ENCODE results near the gene HTRA1. TPM values are rescaled to one million over a fixed set of nuclear protein-coding genes. Genes with fewer than 3 reads are reported as not detected.

HTRA1 gene
- total RNA-seq, 1 experiment from 2014 or later, result 0.70 TPM

DNA sequence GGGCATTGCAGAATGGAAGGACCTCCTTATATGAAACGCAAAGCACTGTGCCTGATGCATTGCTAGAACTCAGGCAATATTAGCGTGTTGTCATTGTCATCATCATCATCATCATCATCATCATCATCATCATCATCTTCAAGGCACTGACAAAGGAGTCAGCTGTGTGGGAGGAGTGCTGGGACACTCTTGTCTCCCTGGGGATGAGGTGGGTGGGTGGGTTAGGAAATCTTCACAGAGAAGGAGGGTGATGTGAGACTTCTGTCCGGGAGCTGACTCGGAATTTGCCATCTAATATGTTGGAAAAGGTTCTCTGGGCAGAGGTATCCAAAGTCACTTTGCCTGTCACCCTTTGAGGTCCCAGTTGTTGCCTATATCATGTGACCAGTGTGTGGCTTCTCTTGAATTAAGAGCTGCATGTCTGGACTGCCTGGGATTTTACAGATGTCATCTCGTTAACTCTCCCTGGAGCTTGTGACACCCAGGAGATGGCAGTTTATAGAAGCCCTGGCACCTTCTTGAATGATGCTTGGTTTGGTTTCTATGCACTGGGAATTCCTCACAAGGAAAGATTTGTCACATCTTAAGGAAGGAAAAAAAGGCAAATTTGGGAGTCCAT is 7.1 kb downstream of the HTRA1 start:
- intact Hi-C loops (cut with micrococcal nuclease; ENCODE audit: unreplicated experiment), result loop anchor here (10.0 kb wide), 1 partner anchor 96 kb away; the partner anchor contains the start of gene DMBT1
- Mint-ChIP-seq H3K9me3 (ENCODE audit: unreplicated experiment) (no peaks in the 10 kb centered on the region), H3K4me3 (ENCODE audit: unreplicated experiment) (no peak overlapping the region), H3K27me3 (ENCODE audit: insufficient read depth, unreplicated experiment) (peaks cover 34% of the 10 kb centered on the region), H3K4me1 (ENCODE audit: low read depth, unreplicated experiment) (no peaks in the 10 kb centered on the region), H3K36me3 (ENCODE audit: insufficient read depth, unreplicated experiment) (no peaks in the 10 kb centered on the region), H3K27ac (ENCODE audit: unreplicated experiment) (no peak overlapping the region)
- no peak for DNase-seq
- POLR2A ChIA-PET, result no interaction called here
- H3K9me3 ChIP-seq, result no peaks in the 10 kb centered on the region
- H3K4me1 ChIP-seq, result no peaks in the 10 kb centered on the region
- H3K4me3 ChIP-seq (ENCODE audit: low read depth, low read length), result no peak overlapping the region
- TF ChIP-seq, protein P1, sequence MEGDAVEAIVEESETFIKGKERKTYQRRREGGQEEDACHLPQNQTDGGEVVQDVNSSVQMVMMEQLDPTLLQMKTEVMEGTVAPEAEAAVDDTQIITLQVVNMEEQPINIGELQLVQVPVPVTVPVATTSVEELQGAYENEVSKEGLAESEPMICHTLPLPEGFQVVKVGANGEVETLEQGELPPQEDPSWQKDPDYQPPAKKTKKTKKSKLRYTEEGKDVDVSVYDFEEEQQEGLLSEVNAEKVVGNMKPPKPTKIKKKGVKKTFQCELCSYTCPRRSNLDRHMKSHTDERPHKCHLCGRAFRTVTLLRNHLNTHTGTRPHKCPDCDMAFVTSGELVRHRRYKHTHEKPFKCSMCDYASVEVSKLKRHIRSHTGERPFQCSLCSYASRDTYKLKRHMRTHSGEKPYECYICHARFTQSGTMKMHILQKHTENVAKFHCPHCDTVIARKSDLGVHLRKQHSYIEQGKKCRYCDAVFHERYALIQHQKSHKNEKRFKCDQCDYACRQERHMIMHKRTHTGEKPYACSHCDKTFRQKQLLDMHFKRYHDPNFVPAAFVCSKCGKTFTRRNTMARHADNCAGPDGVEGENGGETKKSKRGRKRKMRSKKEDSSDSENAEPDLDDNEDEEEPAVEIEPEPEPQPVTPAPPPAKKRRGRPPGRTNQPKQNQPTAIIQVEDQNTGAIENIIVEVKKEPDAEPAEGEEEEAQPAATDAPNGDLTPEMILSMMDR (IDR thresholded peaks at IDR 0.05; ENCODE audit: insufficient read depth in 1 of 2, low read depth in 1 of 2, low read length in 1 of 2, severe bottlenecking in 1 of 2, unreplicated experiment in 1 of 2), result no peak
- no peaks in the 10 kb centered on the region for H3K36me3 ChIP-seq (ENCODE audit: control insufficient read depth, insufficient read depth, low read length)
- BruUV-seq (replicated peaks), result no TSS peak
- peaks cover 1% of the 10 kb centered on the region for H3K27me3 ChIP-seq (replicated peaks; ENCODE audit: control insufficient read depth, insufficient read depth, low read length)
- CTCF ChIA-PET, result interaction anchor here (0.5 to 0.6 kb wide), 2 partner anchors 15 to 25 kb away, joined by 3 to 5 read pairs; no protein-coding TSS in a partner anchor

DNA sequence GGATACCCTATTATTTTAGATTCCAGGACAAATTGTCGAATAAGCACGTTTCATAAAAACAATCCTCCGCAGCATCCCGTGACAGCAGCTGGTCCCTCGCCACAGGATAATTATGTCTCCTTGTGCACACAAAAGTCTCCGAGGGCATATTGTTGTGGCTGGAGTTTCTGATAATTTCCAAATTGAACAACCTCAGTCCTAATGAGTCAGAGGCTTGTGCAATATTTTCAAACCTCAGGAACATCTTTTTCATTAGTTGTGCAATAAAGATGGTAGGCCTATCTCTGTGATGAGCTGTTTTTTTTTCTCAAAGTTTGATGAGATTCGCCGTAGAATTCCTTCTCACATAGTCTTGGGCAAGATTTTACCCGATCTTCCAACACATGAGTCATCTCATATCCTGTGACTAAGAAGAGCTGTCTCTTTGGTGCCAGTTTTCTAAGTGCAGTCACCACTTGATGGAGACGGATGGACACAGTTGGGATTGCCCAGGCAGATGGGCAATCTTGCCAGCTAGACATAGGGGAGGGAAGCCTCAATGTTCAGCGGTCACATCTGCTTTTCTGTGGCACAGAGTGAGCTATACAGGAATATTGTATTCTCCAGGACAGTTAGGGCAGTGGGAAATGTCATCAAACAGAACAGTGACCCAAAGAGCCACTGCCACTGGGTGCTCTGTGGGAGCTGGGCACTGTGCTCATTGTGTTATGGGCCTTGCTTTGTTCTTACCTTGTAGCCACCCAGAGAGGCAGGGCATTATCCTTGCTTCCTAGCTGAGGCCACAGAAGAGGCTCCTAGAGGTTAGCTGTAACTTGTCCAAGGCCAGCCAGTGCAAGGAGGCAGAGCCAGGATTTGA is 7.8 kb downstream of the HTRA1 start:
- POLR2A ChIA-PET, result interaction anchor here (0.6 kb wide), 1 partner anchor 15 kb away, joined by 3 read pairs; no protein-coding TSS in a partner anchor
- peaks cover 1% of the 10 kb centered on the region for H3K27me3 ChIP-seq (replicated peaks; ENCODE audit: control insufficient read depth, insufficient read depth, low read length)

DNA sequence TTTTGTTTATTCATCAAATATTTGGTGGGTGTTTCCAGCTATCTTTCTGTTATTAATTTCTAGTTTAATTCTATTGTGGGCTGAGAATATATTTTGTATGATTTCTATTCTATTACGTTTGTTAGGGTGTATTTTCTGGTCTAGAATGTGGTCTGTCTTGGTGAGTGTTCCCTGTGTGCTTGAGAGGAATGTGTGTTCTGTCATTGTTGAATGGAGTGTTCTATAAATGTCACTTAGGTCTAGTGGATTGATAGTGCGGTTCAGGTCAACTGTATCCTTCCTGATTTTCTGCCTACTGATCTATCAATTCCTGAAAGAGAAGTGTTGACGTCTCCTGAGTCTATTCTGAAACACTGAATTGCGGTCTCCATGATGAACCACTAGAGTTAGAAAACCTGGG is 8.5 kb downstream of the HTRA1 start:
- H3K27ac Mint-ChIP-seq (ENCODE audit: unreplicated experiment), result no peak overlapping the region
- H3K4me3 Mint-ChIP-seq (ENCODE audit: unreplicated experiment), result no peak overlapping the region
- H3K9me3 Mint-ChIP-seq (ENCODE audit: unreplicated experiment), result no peaks in the 10 kb centered on the region
- no peaks in the 10 kb centered on the region for H3K36me3 ChIP-seq (ENCODE audit: control insufficient read depth, insufficient read depth, low read length)
- no peaks in the 10 kb centered on the region for H3K9me3 ChIP-seq
- peaks cover 1% of the 10 kb centered on the region for H3K27me3 ChIP-seq (replicated peaks; ENCODE audit: control insufficient read depth, insufficient read depth, low read length)
- no peaks in the 10 kb centered on the region for H3K36me3 Mint-ChIP-seq (ENCODE audit: insufficient read depth, unreplicated experiment)
- BruUV-seq (replicated peaks), result no TSS peak
- no peak overlapping the region for H3K4me3 ChIP-seq (ENCODE audit: low read depth, low read length)
- POLR2A ChIA-PET, result interaction anchor here (0.6 kb wide), 1 partner anchor 14 kb away, joined by 3 read pairs; no protein-coding TSS in a partner anchor
- CTCF ChIA-PET, result no interaction called here
- TF ChIP-seq, protein P1 (IDR thresholded peaks at IDR 0.05; ENCODE audit: insufficient read depth in 1 of 2, low read depth in 1 of 2, low read length in 1 of 2, severe bottlenecking in 1 of 2, unreplicated experiment in 1 of 2), result no peak
- no peaks in the 10 kb centered on the region for H3K4me1 ChIP-seq
- DNase-seq, result no peak
- intact Hi-C loops (cut with micrococcal nuclease; ENCODE audit: unreplicated experiment), result loop anchor here (10.0 kb wide), 1 partner anchor 95 kb away; the partner anchor contains the start of gene DMBT1
- H3K4me1 Mint-ChIP-seq (ENCODE audit: low read depth, unreplicated experiment), result no peaks in the 10 kb centered on the region
- peaks cover 28% of the 10 kb centered on the region for H3K27me3 Mint-ChIP-seq (ENCODE audit: insufficient read depth, unreplicated experiment)

More for the DNA sequence above, 7.8 kb downstream of the HTRA1 start:
- peaks cover 34% of the 10 kb centered on the region for H3K27me3 Mint-ChIP-seq (ENCODE audit: insufficient read depth, unreplicated experiment)
- TF ChIP-seq, protein P1 (IDR thresholded peaks at IDR 0.05; ENCODE audit: insufficient read depth in 1 of 2, low read depth in 1 of 2, low read length in 1 of 2, severe bottlenecking in 1 of 2, unreplicated experiment in 1 of 2), result no peak
- Histone ChIP-seq H3K36me3 (ENCODE audit: control insufficient read depth, insufficient read depth, low read length) (no peaks in the 10 kb centered on the region), H3K9me3 (no peaks in the 10 kb centered on the region), H3K4me3 (ENCODE audit: low read depth, low read length) (no peak overlapping the region), H3K4me1 (no peaks in the 10 kb centered on the region)
- H3K9me3 Mint-ChIP-seq (ENCODE audit: unreplicated experiment), result no peaks in the 10 kb centered on the region
- BruUV-seq (replicated peaks), result no TSS peak
- no peaks in the 10 kb centered on the region for H3K4me1 Mint-ChIP-seq (ENCODE audit: low read depth, unreplicated experiment)
- H3K36me3 Mint-ChIP-seq (ENCODE audit: insufficient read depth, unreplicated experiment), result no peaks in the 10 kb centered on the region
- no peak overlapping the region for H3K27ac Mint-ChIP-seq (ENCODE audit: unreplicated experiment)
- no peak for DNase-seq
- CTCF ChIA-PET, result interaction anchor here (0.5 to 0.6 kb wide), 2 partner anchors 15 to 25 kb away, joined by 3 to 5 read pairs; no protein-coding TSS in a partner anchor
- intact Hi-C loops (cut with micrococcal nuclease; ENCODE audit: unreplicated experiment), result loop anchor here (10.0 kb wide), 1 partner anchor 96 kb away; the partner anchor contains the start of gene DMBT1
- H3K4me3 Mint-ChIP-seq (ENCODE audit: unreplicated experiment), result no peak overlapping the region
